Measurements from ENCODE around the gene DIABLO.

The DIABLO gene

GRCh38 chr12:122159882-122160281 lies 66.0 kb downstream of the DIABLO start:
- TF ChIP-seq EGR1 (IDR thresholded peaks at IDR 0.05) = no peak
- peak; percentile 51 for TF ChIP-seq RAD21 (IDR thresholded peaks at IDR 0.05; ENCODE audit: low read depth)
- TF ChIP-seq NFIC (IDR thresholded peaks at IDR 0.05) = no peak
- TF ChIP-seq TAF1 (IDR thresholded peaks at IDR 0.05; ENCODE audit: low read depth) = no peak

GRCh38 chr12:122158700-122159285 lies 67.1 kb downstream of the DIABLO start:
- no peak for TF ChIP-seq CREB1 (IDR thresholded peaks at IDR 0.05; ENCODE audit: low read depth)
- no peak for TF ChIP-seq TAF1 (IDR thresholded peaks at IDR 0.05; ENCODE audit: low read depth)
- TF ChIP-seq TCF12 (IDR thresholded peaks at IDR 0.05; ENCODE audit: low read depth) = no peak
- no peak for TF ChIP-seq ZBTB7A (IDR thresholded peaks at IDR 0.05; ENCODE audit: low read depth)
- TF ChIP-seq MAX (IDR thresholded peaks at IDR 0.05) = no peak
- TF ChIP-seq EGR1 (IDR thresholded peaks at IDR 0.05) = no peak
- TF ChIP-seq TEAD4 (IDR thresholded peaks at IDR 0.05) = no peak
- no peak for TF ChIP-seq USF1 (IDR thresholded peaks at IDR 0.05)
- no peak for TF ChIP-seq NFIC (IDR thresholded peaks at IDR 0.05)
- no peak for TF ChIP-seq EP300 (IDR thresholded peaks at IDR 0.05; ENCODE audit: borderline replicate concordance)
- no peak for TF ChIP-seq FOXM1 (IDR thresholded peaks at IDR 0.05; ENCODE audit: borderline replicate concordance, low read depth)
